LNCaP clone FGC (cell line): ENCODE results near the gene DNAJC12.

Experiments
- DNase-seq: peaks from one replicate; pipeline ENCODE4 v3.0.0-alpha.2; 2011; ENCODE audit warnings: low read depth
- H3K4me3 ChIP-seq: 2 replicates; pipeline ENCODE4 v1.5.1; 2011; ENCODE audit warnings: mild to moderate bottlenecking, low read depth, low read length, control low read depth
- TF ChIP-seq, protein P1 (sequence below): IDR thresholded peaks from 2 replicates; pipeline ENCODE4 v1.5.1; 2012; ENCODE audit warnings: mild to moderate bottlenecking; ENCODE audit not compliant: control insufficient read depth, insufficient read depth; ENCODE audit errors: extremely low read depth

Gene DNAJC12

DNA sequence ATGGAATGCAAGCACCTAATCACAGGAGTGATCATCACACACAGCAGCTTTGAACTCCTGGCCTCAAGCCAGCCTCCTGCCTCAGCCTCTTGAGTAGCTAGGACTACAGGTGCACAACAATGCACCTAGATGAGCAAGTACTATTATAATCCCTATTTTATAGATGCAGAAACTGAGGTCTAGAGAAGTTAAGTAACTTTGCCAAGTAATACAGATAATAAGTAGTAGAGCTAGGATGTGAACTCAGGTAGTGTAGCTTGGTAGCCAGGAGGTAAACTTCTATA lies 33.7 kb downstream of the DNAJC12 start:
- TF ChIP-seq, protein P1, sequence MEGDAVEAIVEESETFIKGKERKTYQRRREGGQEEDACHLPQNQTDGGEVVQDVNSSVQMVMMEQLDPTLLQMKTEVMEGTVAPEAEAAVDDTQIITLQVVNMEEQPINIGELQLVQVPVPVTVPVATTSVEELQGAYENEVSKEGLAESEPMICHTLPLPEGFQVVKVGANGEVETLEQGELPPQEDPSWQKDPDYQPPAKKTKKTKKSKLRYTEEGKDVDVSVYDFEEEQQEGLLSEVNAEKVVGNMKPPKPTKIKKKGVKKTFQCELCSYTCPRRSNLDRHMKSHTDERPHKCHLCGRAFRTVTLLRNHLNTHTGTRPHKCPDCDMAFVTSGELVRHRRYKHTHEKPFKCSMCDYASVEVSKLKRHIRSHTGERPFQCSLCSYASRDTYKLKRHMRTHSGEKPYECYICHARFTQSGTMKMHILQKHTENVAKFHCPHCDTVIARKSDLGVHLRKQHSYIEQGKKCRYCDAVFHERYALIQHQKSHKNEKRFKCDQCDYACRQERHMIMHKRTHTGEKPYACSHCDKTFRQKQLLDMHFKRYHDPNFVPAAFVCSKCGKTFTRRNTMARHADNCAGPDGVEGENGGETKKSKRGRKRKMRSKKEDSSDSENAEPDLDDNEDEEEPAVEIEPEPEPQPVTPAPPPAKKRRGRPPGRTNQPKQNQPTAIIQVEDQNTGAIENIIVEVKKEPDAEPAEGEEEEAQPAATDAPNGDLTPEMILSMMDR: no peak
- no peak for DNase-seq
- no peak overlapping the region for H3K4me3 ChIP-seq

DNA sequence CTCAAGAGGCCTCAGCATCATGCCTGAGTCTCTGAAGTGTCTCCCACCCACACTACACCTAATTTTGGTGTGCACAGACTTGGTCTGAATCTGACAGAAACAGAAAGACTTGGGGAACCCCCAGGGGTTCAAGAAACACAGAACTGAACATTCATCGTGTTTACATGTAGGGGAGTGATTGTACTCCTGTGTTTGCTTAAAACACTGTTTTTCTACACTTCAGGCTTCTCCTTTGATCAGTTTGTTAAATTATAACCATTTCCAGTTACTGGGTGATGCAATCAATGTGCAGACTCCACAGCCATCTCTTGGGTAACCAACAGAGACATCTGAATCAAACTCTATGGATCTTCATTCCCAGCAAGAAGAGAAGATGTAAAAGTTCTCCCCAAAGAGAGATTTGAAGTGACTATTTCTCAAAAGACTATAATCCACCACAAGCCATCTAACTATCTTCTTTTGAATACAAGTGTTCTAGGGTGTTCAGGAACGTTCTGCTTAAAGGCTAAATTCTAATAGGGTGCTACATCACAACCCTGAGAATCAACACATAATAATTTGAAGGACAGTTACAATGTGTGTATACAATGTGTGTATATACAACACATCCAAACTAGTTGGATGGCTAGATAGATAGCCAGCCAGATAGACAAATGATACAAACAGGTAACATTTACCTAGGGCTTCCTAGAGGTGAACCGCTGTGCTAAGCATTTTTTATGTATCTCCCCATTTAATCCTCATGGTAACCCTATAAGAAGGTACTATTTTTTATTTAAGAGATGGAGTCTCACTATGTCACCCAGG lies 34.2 kb downstream of the DNAJC12 start:
- H3K4me3 ChIP-seq: no peak overlapping the region
- TF ChIP-seq, protein P1: no peak
- no peak for DNase-seq

DNA sequence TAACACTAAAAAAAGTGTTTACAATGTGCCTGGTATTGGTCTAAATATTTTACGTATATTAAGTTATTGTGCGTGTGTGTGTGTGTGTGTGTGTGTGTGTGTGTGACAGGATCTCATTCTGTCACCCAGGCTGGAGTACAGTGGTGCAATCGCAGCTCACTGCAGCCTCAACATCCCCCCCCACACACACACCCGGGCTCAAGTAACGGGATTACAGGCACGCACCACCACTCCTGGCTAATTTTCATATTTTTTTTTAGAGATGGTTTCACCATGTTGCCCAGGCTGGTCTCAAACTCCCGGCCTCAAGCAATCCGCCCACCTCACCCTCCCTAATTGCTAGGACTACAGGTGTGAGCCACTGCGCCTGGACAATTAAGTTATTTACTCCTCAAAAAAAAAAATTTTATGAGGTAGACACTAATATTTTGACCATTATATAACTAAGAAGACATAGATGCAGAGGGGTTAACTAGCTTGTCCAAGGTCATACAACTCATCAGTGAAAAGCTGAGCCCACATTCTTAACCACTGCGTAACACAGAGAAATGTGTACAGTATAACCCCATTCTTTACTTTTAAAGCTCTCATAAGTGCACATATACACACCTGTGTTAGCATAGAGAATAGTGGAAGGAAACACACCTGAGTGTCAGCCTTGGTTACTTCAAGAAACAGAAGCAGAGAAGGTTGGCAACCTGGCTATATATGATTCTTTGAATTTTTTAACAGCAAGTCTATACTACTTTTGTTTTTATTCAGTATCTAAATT lies 35.0 kb downstream of the DNAJC12 start:
- no peak for DNase-seq
- H3K4me3 ChIP-seq: no peak overlapping the region
- TF ChIP-seq, protein P1: no peak

DNA sequence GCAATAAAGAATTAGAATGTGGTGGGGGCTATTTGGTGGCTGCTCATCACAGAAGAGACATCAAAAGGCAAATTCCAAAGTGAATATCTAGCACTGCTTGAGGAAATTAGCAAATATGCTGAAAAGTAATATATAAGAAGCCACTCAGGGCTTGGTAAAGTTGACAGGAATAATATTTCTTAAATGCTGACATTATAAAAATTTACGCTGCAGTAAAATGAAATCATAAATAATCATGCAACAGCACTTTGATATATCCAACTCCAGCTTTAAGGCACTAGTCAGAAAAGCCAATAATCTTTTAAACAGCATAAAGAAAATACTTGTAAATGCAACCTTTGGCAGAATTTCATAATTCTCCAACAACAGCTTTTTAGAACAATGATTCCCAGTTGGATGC lies 36.9 kb downstream of the DNAJC12 start:
- no peak for DNase-seq
- TF ChIP-seq, protein P1: no peak
- H3K4me3 ChIP-seq: no peak overlapping the region

DNA sequence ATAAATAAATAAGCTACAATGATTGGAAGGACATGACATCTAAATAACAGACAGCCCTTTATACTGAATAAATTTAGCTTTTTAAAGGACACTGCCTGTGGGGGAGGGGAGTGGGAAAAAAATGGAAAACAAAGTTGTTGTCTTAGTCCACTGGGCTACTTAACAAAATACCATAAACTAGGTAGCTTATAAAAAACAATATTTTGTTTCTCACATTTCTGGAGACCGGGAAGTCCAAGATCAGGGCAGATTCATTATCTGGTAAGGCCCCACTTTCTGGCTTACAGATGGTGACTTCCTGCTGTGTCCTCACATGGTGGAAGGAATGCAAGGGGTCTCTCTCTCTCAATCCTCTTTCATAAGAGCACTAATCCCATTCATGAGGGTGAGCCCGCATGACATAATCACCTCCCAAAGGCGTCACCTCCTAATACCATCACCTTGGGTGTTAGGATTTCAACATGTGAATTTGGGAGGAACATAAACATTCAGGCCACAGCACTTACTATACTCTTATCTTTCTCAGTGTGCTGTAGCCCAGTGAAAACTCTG lies 43.0 kb downstream of the DNAJC12 start:
- H3K4me3 ChIP-seq: no peak overlapping the region
- DNase-seq: no peak
- TF ChIP-seq, protein P1: no peak

DNA sequence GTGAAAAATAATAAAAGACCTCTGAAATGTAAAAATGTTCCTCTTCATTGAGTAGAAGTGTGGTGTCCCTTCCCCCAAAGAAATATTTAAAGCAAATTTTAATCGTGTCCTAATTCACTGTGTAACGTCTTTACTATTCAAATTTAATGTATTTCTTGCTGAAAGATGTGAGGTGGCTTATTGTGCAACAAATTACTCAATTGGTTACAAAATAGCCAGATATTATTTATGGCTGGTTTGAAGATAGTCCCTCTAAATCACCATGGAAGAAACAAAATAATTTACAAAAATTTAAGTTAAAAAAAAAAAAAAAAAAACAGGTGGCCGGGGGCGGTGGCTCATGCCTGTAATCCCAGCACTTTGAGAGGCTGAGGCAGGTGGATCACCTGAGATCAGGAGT lies 43.7 kb downstream of the DNAJC12 start:
- TF ChIP-seq, protein P1: no peak
- H3K4me3 ChIP-seq: no peak overlapping the region
- DNase-seq: no peak
